ENCODE data around the gene FOSL1. TPM values are rescaled to one million over a fixed set of nuclear protein-coding genes. Genes with fewer than 3 reads are reported as not detected.
A peak's percentile ranks its signal among the peaks of the same experiment; 100 is the strongest.

The FOSL1 gene
- total and polyA plus RNA-seq, 2 donors from 2014 or later = 0.37 to 3.2 TPM

DNA sequence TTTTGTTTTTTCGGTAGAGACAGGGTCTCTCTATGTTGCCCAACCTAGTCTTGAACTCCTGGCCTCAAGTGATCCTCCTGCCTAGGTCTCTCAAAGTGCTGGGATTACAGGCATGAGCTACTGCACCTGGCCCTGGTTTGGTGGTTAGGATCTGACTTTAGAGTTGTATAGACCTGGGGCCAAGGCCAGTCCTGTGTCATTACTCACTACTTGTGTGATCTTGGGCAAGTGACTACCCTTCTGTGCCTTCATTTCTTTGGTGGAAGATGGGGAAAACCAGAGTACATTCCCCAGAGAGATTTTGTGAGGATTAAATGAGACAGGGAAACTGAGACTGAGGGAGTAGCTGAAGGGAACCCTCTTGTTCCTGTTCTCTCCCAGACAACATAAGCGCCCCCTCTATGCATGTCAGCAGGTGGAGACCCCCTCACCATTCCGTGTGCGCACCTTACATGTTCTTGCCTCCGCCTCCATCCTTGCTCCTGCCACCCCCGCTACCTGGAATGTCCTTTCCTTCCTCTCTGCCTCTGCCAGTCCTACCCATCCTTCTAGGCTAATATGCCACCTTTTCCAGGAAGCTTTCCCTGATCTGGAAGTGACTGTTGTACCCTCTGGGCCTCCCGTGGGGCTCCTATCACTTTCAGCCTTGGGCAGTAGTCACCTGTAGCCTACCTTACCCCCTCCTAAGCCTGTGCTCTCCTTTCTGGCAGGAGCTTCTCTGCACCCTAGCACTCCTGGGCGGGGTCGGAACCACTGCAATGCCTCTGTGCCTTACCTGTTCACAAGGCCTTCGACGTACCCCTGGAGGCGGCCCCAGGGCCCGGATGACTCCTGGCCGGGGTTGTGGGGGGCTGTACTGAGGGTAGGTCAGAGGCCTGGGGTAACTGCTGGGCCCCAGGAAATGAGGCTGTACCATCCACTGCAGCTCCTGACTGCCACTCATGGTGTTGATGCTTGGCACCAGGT, 3.9 kb downstream of the FOSL1 start:
- intact Hi-C loops (cut with DNase I) = no loop called here
- Histone ChIP-seq H3K4me3 (ENCODE audit: low read length in 3 of 3) (no peak overlapping the region), H3K27ac (ENCODE audit: low read depth in 2 of 2, low read length in 2 of 2) (no peak overlapping the region), H3K36me3 (ENCODE audit: control insufficient read depth in 2 of 3, insufficient read depth in 3 of 3, low read length in 3 of 3) (no peaks in the 10 kb centered on the region), H3K27me3 (ENCODE audit: control insufficient read depth, insufficient read depth, low read length) (peaks cover 15% of the 10 kb centered on the region), H3K9ac (ENCODE audit: low read length in 3 of 3) (no peak overlapping the region), H3K4me1 (ENCODE audit: control insufficient read depth in 2 of 3, insufficient read depth in 2 of 3, low read depth in 1 of 3, low read length in 3 of 3) (peaks cover 0 to 17% (median 3%) of the 10 kb centered on the region in 3 donors), H3K9me3 (ENCODE audit: control insufficient read depth in 2 of 3, insufficient read depth in 1 of 3, low read length in 3 of 3) (no peaks in the 10 kb centered on the region)
- TF ChIP-seq CTCF (IDR thresholded peaks at IDR 0.05; ENCODE audit: borderline replicate concordance, extremely low read depth, insufficient read depth) = no peak
- FAIRE-seq (no peak), DNase-seq (no peak)

DNA sequence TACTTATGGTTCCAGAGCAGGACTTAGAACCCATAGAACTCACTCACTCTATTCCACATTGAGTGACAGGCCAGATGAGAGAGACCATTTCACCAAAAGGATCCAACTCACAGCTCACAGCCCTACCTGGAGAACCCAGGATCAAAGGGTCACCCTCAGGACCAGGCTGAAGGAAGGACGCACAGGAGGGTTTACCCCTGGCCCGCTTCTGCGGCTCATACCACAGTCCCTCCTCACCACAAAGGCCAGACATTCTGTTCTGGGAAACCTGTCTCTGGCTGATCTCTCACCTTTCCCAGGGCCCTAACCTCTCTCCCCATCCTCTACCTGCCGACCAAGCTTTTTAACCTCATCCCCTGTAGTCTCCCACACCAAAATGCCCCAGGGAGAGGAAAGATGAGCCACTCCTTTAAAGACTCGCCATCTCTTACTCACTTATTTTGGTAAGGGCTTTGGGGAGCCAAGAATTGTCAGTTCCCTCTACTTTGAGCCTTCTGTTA, 4.7 kb downstream of the FOSL1 start:
- intact Hi-C loops (cut with DNase I) = no loop called here
- Histone ChIP-seq H3K4me1 (ENCODE audit: control insufficient read depth in 2 of 3, insufficient read depth in 2 of 3, low read depth in 1 of 3, low read length in 3 of 3) (peaks cover 0 to 21% (median 3%) of the 10 kb centered on the region in 3 donors), H3K4me3 (ENCODE audit: low read length in 3 of 3) (no peak overlapping the region), H3K27ac (ENCODE audit: low read depth in 2 of 2, low read length in 2 of 2) (no peak overlapping the region), H3K36me3 (ENCODE audit: control insufficient read depth in 2 of 3, insufficient read depth in 3 of 3, low read length in 3 of 3) (no peaks in the 10 kb centered on the region), H3K27me3 (ENCODE audit: control insufficient read depth, insufficient read depth, low read length) (peaks cover 12% of the 10 kb centered on the region), H3K9ac (ENCODE audit: low read length in 3 of 3) (no peak overlapping the region), H3K9me3 (ENCODE audit: control insufficient read depth in 2 of 3, insufficient read depth in 1 of 3, low read length in 3 of 3) (no peaks in the 10 kb centered on the region)
- TF ChIP-seq CTCF (IDR thresholded peaks at IDR 0.05; ENCODE audit: borderline replicate concordance, extremely low read depth, insufficient read depth) = no peak
- FAIRE-seq = no peak
- no peak for DNase-seq

GRCh38 chr11:65894034-65894591, 6.1 kb downstream of the FOSL1 start:
- peak in 1 of 5 donors; percentile 86 for DNase-seq
- intact Hi-C loops (cut with DNase I) = no loop called here
- no peak for TF ChIP-seq CTCF (IDR thresholded peaks at IDR 0.05; ENCODE audit: borderline replicate concordance, extremely low read depth, insufficient read depth)
- H3K36me3 ChIP-seq (ENCODE audit: control insufficient read depth in 2 of 3, insufficient read depth in 3 of 3, low read length in 3 of 3) = no peaks in the 10 kb centered on the region
- no peak overlapping the region for H3K4me3 ChIP-seq (ENCODE audit: low read length in 3 of 3)
- peaks cover 8% of the 10 kb centered on the region for H3K27me3 ChIP-seq (ENCODE audit: control insufficient read depth, insufficient read depth, low read length)
- FAIRE-seq = no peak
- no peak overlapping the region for H3K9ac ChIP-seq (ENCODE audit: low read length in 3 of 3)
- no peaks in the 10 kb centered on the region for H3K9me3 ChIP-seq (ENCODE audit: control insufficient read depth in 2 of 3, insufficient read depth in 1 of 3, low read length in 3 of 3)
- peak overlapping the region in 1 of 2 donors; percentile 82 for H3K27ac ChIP-seq (ENCODE audit: low read depth in 2 of 2, low read length in 2 of 2)
- peaks cover 0 to 23% (median 0%) of the 10 kb centered on the region in 3 donors for H3K4me1 ChIP-seq (ENCODE audit: control insufficient read depth in 2 of 3, insufficient read depth in 2 of 3, low read depth in 1 of 3, low read length in 3 of 3)
